PC-9 (cell line): ENCODE data around the gene PRSS57. TPM values are rescaled to one million over a fixed set of nuclear protein-coding genes. Genes with fewer than 3 reads are reported as not detected.

Source experiments
- BruUV-seq: library from RNA; stranded (reverse); fragments of 400-500 nt; replicated peaks from 2 replicates; lab custom pipeline; 2021; lab: Mats Ljungman, UMichigan
- CTCF ChIA-PET: fragments of 300-600 bp; sonication (Branson Sonifier 250); formaldehyde crosslinking; loops from one replicate; lab custom pipeline; 2022; ENCODE audit warnings: antibody characterized with exemption; lab: Charles Lee
- POLR2A ChIA-PET: fragments of 300-600 bp; sonication (Branson Sonifier 250); formaldehyde crosslinking; loops from one replicate; lab custom pipeline; 2022; ENCODE audit warnings: antibody characterized with exemption; ENCODE audit not compliant: unreplicated experiment; lab: Charles Lee
- DNase-seq, 2 experiments: peaks; one replicate each; pipeline versions ENCODE4 v3.0.0 to v3.0.0-alpha.2; 2015 to 2022; ENCODE audit warnings: mixed read lengths in 1 of 2
- H2AFZ ChIP-seq: fragments of 200-600 bp; sonication (generic); 2 replicates; pipeline ENCODE4 v1.8.1; 2017; ENCODE audit warnings: antibody characterized with exemption
- H3F3A ChIP-seq: fragments of 200-600 bp; sonication (generic); 2 replicates; pipeline ENCODE4 v1.8.1; 2017; ENCODE audit warnings: antibody characterized with exemption, mild to moderate bottlenecking, low read depth; ENCODE audit not compliant: insufficient read depth
- H3K27ac ChIP-seq: fragments of 200-600 bp; sonication (generic); 2 replicates; pipeline ENCODE4 v1.6.1; 2016; ENCODE audit warnings: mixed run types
- H3K27me3 ChIP-seq: fragments of 200-600 bp; sonication (generic); 2 replicates; pipeline ENCODE4 v1.6.1; 2016; ENCODE audit warnings: low read depth, mixed run types; ENCODE audit not compliant: insufficient read depth
- H3K36me3 ChIP-seq: fragments of 200-600 bp; sonication (generic); 2 replicates; pipeline ENCODE4 v1.6.1; 2016; ENCODE audit warnings: low read depth, mixed run types
- H3K4me1 ChIP-seq: fragments of 200-600 bp; sonication (generic); replicated peaks from 2 replicates; pipeline ENCODE4 v1.6.1; 2016; ENCODE audit warnings: mixed run types; ENCODE audit not compliant: insufficient read depth
- H3K4me2 ChIP-seq: fragments of 200-600 bp; sonication (generic); 2 replicates; pipeline ENCODE4 v1.6.1; 2017; ENCODE audit warnings: mixed run types
- H3K4me3 ChIP-seq: fragments of 200-600 bp; sonication (generic); 2 replicates; pipeline ENCODE4 v1.6.1; 2016; ENCODE audit warnings: mixed run types
- H3K79me2 ChIP-seq: fragments of 200-600 bp; sonication (generic); 2 replicates; pipeline ENCODE4 v1.6.1; 2017; ENCODE audit warnings: low read depth, mixed run types
- H3K9me2 ChIP-seq: fragments of 200-600 bp; sonication (generic); 2 replicates; pipeline ENCODE4 v1.8.1; 2017; ENCODE audit warnings: mild to moderate bottlenecking; ENCODE audit not compliant: insufficient read depth
- H3K9me3 ChIP-seq: fragments of 200-600 bp; sonication (generic); 2 replicates; pipeline ENCODE4 v1.8.1; 2016; ENCODE audit warnings: low read depth; ENCODE audit not compliant: insufficient read depth
- H4K20me1 ChIP-seq: fragments of 200-600 bp; sonication (generic); 2 replicates; pipeline ENCODE4 v1.8.1; 2017; ENCODE audit not compliant: insufficient read depth
- CTCF ChIP-seq: fragments of 200-600 bp; sonication (generic); conservative IDR thresholded peaks from 2 replicates; pipeline ENCODE4 v1.6.1; 2017; ENCODE audit warnings: mixed run types, antibody characterized with exemption, mild to moderate bottlenecking, moderate library complexity
- EZH2 ChIP-seq: fragments of 200-600 bp; sonication (generic); IDR thresholded peaks from 2 replicates; pipeline ENCODE4 v1.8.0; 2017; ENCODE audit warnings: antibody characterized with exemption, low read depth
- intact Hi-C: fragments of 100-400 bp; cut with micrococcal nuclease; formaldehyde crosslinking; loops from one replicate; pipeline ENCODE4 v1.10.0; 2022; ENCODE audit not compliant: unreplicated experiment
- total RNA-seq: library from RNA; stranded (reverse); gene quantifications from 2 replicates; pipeline ENCODE4 v1.2.3, GENCODE V29; 2021

Gene PRSS57
- total RNA-seq, 1 experiment from 2014 or later, result not detected

DNA sequence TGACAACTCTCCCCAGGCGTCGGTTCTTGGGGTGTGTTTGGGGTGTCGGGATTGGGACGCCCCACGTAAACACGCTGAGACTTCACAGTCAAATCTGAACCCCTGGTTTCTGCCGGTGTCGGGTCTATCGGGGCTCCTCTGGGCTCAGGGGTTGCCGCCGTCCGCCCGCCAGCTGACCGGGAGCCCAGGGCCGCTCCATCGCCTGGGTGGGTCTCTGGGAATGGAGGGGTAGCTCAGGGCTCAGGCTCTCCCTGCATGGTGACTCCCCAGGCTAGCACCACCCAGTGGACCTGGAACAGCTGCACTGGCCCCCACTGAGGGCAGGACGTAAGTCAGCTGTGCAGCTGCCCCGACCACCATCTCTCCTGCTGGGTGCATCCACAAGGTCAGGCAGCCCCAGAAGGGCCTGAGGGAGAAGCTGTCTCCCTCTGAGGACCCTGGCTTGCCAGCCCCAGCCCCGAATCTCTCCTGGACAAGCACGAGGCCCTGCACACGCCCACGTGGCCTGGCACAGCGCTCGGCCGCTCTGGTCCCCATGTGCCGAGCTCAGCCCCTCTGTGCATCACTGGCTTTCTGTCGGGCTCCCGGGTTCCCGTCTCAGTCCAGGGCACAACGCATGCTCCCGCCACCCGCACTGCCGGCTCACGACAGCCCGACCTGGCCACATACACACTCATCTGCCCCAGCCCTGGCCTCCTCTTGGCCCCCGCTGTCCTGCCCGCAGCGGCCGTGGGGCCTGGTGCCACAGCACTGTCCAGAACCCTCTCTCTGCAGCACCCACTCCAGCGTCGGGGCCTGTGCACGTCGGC is 38.3 kb downstream of the PRSS57 start:
- intact Hi-C loops, result no loop called here
- no peak for TF ChIP-seq CTCF
- no peak for TF ChIP-seq EZH2

GRCh38 chr19:655691-656090 is 39.6 kb downstream of the PRSS57 start:
- Histone ChIP-seq H3K36me3 (0 out of 2 replicates have a peak, but pooled peaks cover under 1% of the 10 kb centered on the region), H2AFZ (no peak overlapping the region), H3K9me3 (no peaks in the 10 kb centered on the region), H3K4me1 (peaks cover 3% of the 10 kb centered on the region), H3K27me3 (no peaks in the 10 kb centered on the region), H3K79me2 (peaks cover 85% of the 10 kb centered on the region), H3K4me3 (no peak overlapping the region), H4K20me1 (peaks cover 94% of the 10 kb centered on the region), H3F3A (0 out of 2 replicates have a peak, but pooled peaks cover 8% of the 10 kb centered on the region), H3K4me2 (no peak overlapping the region), H3K27ac (no peak overlapping the region), H3K9me2 (no peaks in the 10 kb centered on the region)
- DNase-seq, result no peak
- ChIA-PET CTCF (no interaction called here), POLR2A (no interaction called here)
- intact Hi-C loops, result no loop called here
- TF ChIP-seq EZH2 (no peak), CTCF (no peak)
- no TSS peak for BruUV-seq

More for the DNA sequence above, 38.3 kb downstream of the PRSS57 start:
- no peaks in the 10 kb centered on the region for H3K27me3 ChIP-seq
- H3K27ac ChIP-seq, result no peak overlapping the region
- H3K9me3 ChIP-seq, result no peaks in the 10 kb centered on the region
- POLR2A ChIA-PET, result no interaction called here
- H2AFZ ChIP-seq, result no peak overlapping the region
- no peak overlapping the region for H3K4me3 ChIP-seq
- peaks cover 100% of the 10 kb centered on the region for H4K20me1 ChIP-seq
- CTCF ChIA-PET, result no interaction called here
- H3K4me2 ChIP-seq, result no peak overlapping the region
- DNase-seq, result no peak
- H3K4me1 ChIP-seq, result peaks cover 9% of the 10 kb centered on the region
- H3K9me2 ChIP-seq, result no peaks in the 10 kb centered on the region
- no TSS peak for BruUV-seq
- peaks cover 98% of the 10 kb centered on the region for H3K79me2 ChIP-seq
- 0 out of 2 replicates have a peak, but pooled peaks cover 4% of the 10 kb centered on the region for H3K36me3 ChIP-seq
- 0 out of 2 replicates have a peak, but pooled peaks cover 8% of the 10 kb centered on the region for H3F3A ChIP-seq

GRCh38 chr19:653425-653824 is 41.8 kb downstream of the PRSS57 start:
- intact Hi-C loops, result no loop called here
- Histone ChIP-seq H3K79me2 (peaks cover 62% of the 10 kb centered on the region), H2AFZ (no peak overlapping the region), H3F3A (0 out of 2 replicates have a peak, but pooled peaks cover 8% of the 10 kb centered on the region), H3K4me3 (no peak overlapping the region), H3K27me3 (no peaks in the 10 kb centered on the region), H3K4me1 (no peaks in the 10 kb centered on the region), H3K36me3 (no peaks in the 10 kb centered on the region), H4K20me1 (peaks cover 76% of the 10 kb centered on the region), H3K9me3 (no peaks in the 10 kb centered on the region), H3K9me2 (no peaks in the 10 kb centered on the region), H3K4me2 (no peak overlapping the region), H3K27ac (no peak overlapping the region)
- ChIA-PET CTCF (no interaction called here), POLR2A (no interaction called here)
- no peak for TF ChIP-seq EZH2
- no peak for TF ChIP-seq CTCF
- DNase-seq, result no peak
- no TSS peak for BruUV-seq
